CD4-positive, alpha-beta T cell treated with Interleukin-4 for 4 hours (primary cell): Measurements from ENCODE around the gene STARD13.
A peak's percentile ranks its signal among the peaks of the same experiment; 100 is the strongest.
"Not testable (repeated sequence)": the region's sequence is repeated elsewhere in the genome, so short reads cannot be mapped to it uniquely, and the experiment has no call there.

ENCODE experiments used
- DNase-seq: peaks from one replicate; pipeline ENCODE4 v3.0.0-alpha.2; 2020

STARD13 gene

GRCh38 chr13:33250609-33251008, 34.9 kb downstream of the STARD13 start:
- no peak for DNase-seq

GRCh38 chr13:33249894-33250293, 35.7 kb downstream of the STARD13 start:
- DNase-seq: no peak

GRCh38 chr13:33249066-33249465, 36.5 kb downstream of the STARD13 start:
- no peak for DNase-seq

GRCh38 chr13:33245505-33246158, 39.9 kb downstream of the STARD13 start:
- DNase-seq: no peak

GRCh38 chr13:33244907-33245287, 40.7 kb downstream of the STARD13 start:
- DNase-seq: no peak

- DNase-seq: no peak
Measured at GRCh38 chr13:33244210-33244906, 41.2 kb downstream of the STARD13 start.

GRCh38 chr13:33242984-33243617, 42.5 kb downstream of the STARD13 start:
- no peak for DNase-seq

GRCh38 chr13:33242372-33242771, 43.2 kb downstream of the STARD13 start:
- DNase-seq: not testable (repeated sequence)

- no peak for DNase-seq
Measured at GRCh38 chr13:33236021-33236420, 49.5 kb downstream of the STARD13 start.

- DNase-seq: no peak
Measured at GRCh38 chr13:33235564-33235963, 50.0 kb downstream of the STARD13 start.

- no peak for DNase-seq
Measured at GRCh38 chr13:33235078-33235477, 50.5 kb downstream of the STARD13 start.

- DNase-seq: no peak
Measured at GRCh38 chr13:33233547-33233946, 52.0 kb downstream of the STARD13 start.

- no peak for DNase-seq
Measured at GRCh38 chr13:33232883-33233282, 52.7 kb downstream of the STARD13 start.

GRCh38 chr13:33231339-33231738, 54.2 kb downstream of the STARD13 start:
- no peak for DNase-seq

- no peak for DNase-seq
Measured at GRCh38 chr13:33230178-33230881, 55.2 kb downstream of the STARD13 start.

- no peak for DNase-seq
Measured at GRCh38 chr13:33229446-33230177, 55.9 kb downstream of the STARD13 start.

- peak; percentile 51 for DNase-seq
Measured at GRCh38 chr13:33228648-33229445, 56.7 kb downstream of the STARD13 start.

GRCh38 chr13:33227927-33228647, 57.5 kb downstream of the STARD13 start:
- no peak for DNase-seq

GRCh38 chr13:33224686-33225085, 60.9 kb downstream of the STARD13 start:
- DNase-seq: no peak

GRCh38 chr13:33224191-33224590, 61.4 kb downstream of the STARD13 start:
- DNase-seq: no peak

- no peak for DNase-seq
Measured at GRCh38 chr13:33219926-33220325, 65.6 kb downstream of the STARD13 start.
